SK-N-SH (cell line): ENCODE results near the gene RPL9.

Experiments used
- CTCF ChIP-seq: fragments of 200-600 bp; sonication (generic); IDR thresholded peaks from 2 replicates; pipeline ENCODE4 v1.6.1; 2017; ENCODE audit warnings: antibody characterized with exemption, mild to moderate bottlenecking, moderate library complexity
- ELF1 ChIP-seq: IDR thresholded peaks from 2 replicates; pipeline ENCODE4 v1.4.0; 2012
- EZH2phosphoT487 ChIP-seq: fragments of 200-600 bp; sonication (generic); IDR thresholded peaks from 2 replicates; pipeline ENCODE4 v1.6.1; 2017; ENCODE audit warnings: low read depth, mixed run types, mild to moderate bottlenecking, antibody characterized with exemption, moderate library complexity, borderline replicate concordance
- GABPA ChIP-seq: IDR thresholded peaks from 2 replicates; pipeline ENCODE4 v1.4.0; 2012; ENCODE audit warnings: low read depth, mild to moderate bottlenecking
- MAX ChIP-seq: IDR thresholded peaks from 2 replicates; pipeline ENCODE4 v1.4.0; 2012; ENCODE audit warnings: low read depth
- NFIC ChIP-seq: IDR thresholded peaks from 2 replicates; pipeline ENCODE4 v1.4.0; 2012; ENCODE audit warnings: borderline replicate concordance
- RFX5 ChIP-seq: IDR thresholded peaks from 2 replicates; pipeline ENCODE4 v1.6.1; 2012; ENCODE audit warnings: mild to moderate bottlenecking, improper control_type of control experiment, low read length
- RXRA ChIP-seq: IDR thresholded peaks from 2 replicates; pipeline ENCODE4 v1.4.0; 2012; ENCODE audit warnings: low read depth, mild to moderate bottlenecking, borderline replicate concordance
- TAF1 ChIP-seq: IDR thresholded peaks from 2 replicates; pipeline ENCODE4 v1.6.1; 2012; ENCODE audit warnings: low read depth, mild to moderate bottlenecking, low read length, moderate library complexity, borderline replicate concordance
- TEAD4 ChIP-seq: IDR thresholded peaks from 2 replicates; pipeline ENCODE4 v1.4.0; 2012; ENCODE audit warnings: mild to moderate bottlenecking, borderline replicate concordance; ENCODE audit not compliant: insufficient read depth
- USF2 ChIP-seq: fragments of 150-350 bp; IDR thresholded peaks from 2 replicates; pipeline ENCODE4 v1.6.1; 2017; ENCODE audit warnings: antibody characterized with exemption, low read length, low read depth, borderline replicate concordance
- YY1 ChIP-seq: IDR thresholded peaks from 2 replicates; pipeline ENCODE4 v1.4.0; 2012; ENCODE audit warnings: low read depth, mild to moderate bottlenecking
- TF ChIP-seq, protein P1 (sequence below): fragments of 150-350 bp; IDR thresholded peaks from 2 replicates; pipeline ENCODE4 v1.6.1; 2016; ENCODE audit warnings: mild to moderate bottlenecking, low read depth, low read length
- TF ChIP-seq, protein P2 (sequence below): IDR thresholded peaks from 2 replicates; pipeline ENCODE4; 2012

DNA sequence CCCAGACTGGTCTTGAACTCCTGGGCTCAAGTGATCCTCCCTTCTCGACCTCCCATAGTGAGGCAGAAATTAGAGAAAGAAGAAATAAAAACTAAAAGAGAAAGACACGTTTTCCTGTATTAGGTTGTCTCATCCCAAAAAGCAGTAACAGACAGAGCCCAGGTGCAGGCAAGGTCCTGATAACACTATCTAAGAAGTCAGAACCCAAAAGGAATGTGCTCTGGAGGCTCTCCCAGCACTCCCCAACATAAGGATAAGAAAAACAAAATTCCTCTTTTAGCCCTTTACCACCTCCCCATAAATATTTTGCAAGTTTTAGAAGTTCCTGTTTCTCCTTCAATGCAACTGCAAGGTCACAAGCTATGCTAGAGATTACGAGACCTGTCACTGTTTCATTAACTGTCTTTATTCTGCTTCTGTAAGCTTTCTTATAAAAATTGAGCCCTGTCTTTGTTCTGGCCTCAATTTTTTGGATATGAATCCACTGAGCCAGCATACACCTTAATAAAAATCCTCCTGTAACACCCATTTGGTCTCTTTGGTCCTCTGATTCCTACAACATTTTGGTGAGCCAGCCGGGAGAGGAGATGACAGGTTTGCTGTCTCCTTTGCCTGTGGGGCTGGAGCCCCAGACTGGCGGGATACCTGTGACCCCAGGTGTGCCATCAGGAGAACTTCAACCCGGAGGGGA, 26.0 kb upstream of the RPL9 start:
- TF ChIP-seq, protein P1, sequence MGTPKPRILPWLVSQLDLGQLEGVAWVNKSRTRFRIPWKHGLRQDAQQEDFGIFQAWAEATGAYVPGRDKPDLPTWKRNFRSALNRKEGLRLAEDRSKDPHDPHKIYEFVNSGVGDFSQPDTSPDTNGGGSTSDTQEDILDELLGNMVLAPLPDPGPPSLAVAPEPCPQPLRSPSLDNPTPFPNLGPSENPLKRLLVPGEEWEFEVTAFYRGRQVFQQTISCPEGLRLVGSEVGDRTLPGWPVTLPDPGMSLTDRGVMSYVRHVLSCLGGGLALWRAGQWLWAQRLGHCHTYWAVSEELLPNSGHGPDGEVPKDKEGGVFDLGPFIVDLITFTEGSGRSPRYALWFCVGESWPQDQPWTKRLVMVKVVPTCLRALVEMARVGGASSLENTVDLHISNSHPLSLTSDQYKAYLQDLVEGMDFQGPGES, result no peak
- TF ChIP-seq EZH2phosphoT487 (no peak), YY1 (no peak), CTCF (no peak), GABPA (no peak), USF2 (no peak), RXRA (no peak), MAX (no peak), RFX5 (no peak), TEAD4 (no peak), ELF1 (no peak), NFIC (no peak), TAF1 (no peak)
- TF ChIP-seq, protein P2, sequence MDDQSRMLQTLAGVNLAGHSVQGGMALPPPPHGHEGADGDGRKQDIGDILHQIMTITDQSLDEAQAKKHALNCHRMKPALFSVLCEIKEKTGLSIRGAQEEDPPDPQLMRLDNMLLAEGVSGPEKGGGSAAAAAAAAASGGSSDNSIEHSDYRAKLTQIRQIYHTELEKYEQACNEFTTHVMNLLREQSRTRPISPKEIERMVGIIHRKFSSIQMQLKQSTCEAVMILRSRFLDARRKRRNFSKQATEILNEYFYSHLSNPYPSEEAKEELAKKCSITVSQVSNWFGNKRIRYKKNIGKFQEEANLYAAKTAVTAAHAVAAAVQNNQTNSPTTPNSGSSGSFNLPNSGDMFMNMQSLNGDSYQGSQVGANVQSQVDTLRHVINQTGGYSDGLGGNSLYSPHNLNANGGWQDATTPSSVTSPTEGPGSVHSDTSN, result no peak
